Hepatocyte (in vitro differentiated cells): ENCODE measurements around the gene SGCA.

Experiments
- EZH2 ChIP-seq: fragments of 200-600 bp; sonication (generic); IDR thresholded peaks from 2 replicates; pipeline ENCODE4 v1.6.1; 2016; ENCODE audit warnings: antibody characterized with exemption, mild to moderate bottlenecking, borderline replicate concordance
- EZH2phosphoT487 ChIP-seq: fragments of 200-600 bp; sonication (generic); IDR thresholded peaks from one replicate; pipeline ENCODE4 v1.6.1; 2018; ENCODE audit warnings: antibody characterized with exemption, mild to moderate bottlenecking, low read depth, moderate library complexity; ENCODE audit not compliant: unreplicated experiment, severe bottlenecking
- TF ChIP-seq, protein P1 (sequence below): fragments of 200-600 bp; sonication (generic); IDR thresholded peaks from 2 replicates; pipeline ENCODE4 v1.5.1; 2016; ENCODE audit warnings: antibody characterized with exemption, mild to moderate bottlenecking; ENCODE audit not compliant: poor library complexity

DNA sequence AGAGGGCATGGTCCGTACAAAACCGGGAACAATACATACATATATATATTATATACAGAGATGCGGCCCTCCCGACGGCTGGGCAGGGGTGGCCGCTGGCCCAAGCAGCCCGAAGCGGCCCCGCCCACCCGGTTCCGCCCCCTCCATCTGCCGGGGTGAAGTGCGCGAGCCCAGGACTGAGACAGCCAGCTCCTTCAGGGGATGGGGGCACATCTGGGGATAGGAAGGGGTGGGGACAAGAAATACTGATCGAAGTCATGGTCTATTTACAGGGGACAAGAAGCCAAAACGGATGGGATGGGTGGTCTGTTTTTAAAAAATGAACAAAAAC lies 32.1 kb upstream of the SGCA start:
- TF ChIP-seq, protein P1, sequence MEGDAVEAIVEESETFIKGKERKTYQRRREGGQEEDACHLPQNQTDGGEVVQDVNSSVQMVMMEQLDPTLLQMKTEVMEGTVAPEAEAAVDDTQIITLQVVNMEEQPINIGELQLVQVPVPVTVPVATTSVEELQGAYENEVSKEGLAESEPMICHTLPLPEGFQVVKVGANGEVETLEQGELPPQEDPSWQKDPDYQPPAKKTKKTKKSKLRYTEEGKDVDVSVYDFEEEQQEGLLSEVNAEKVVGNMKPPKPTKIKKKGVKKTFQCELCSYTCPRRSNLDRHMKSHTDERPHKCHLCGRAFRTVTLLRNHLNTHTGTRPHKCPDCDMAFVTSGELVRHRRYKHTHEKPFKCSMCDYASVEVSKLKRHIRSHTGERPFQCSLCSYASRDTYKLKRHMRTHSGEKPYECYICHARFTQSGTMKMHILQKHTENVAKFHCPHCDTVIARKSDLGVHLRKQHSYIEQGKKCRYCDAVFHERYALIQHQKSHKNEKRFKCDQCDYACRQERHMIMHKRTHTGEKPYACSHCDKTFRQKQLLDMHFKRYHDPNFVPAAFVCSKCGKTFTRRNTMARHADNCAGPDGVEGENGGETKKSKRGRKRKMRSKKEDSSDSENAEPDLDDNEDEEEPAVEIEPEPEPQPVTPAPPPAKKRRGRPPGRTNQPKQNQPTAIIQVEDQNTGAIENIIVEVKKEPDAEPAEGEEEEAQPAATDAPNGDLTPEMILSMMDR, result no peak
- TF ChIP-seq EZH2 (no peak), EZH2phosphoT487 (no peak)
